Caco-2 (cell line): Measurements from ENCODE around the gene EGFL8. TPM values are rescaled to one million over a fixed set of nuclear protein-coding genes. Genes with fewer than 3 reads are reported as not detected.

Experiments used
- BruUV-seq: library from RNA; stranded (reverse); fragments of 400-500 nt; replicated peaks from 2 replicates; lab custom pipeline; 2021; lab: Mats Ljungman, UMichigan
- CTCF ChIA-PET: fragments of 300-600 bp; sonication (Branson Sonifier 250); formaldehyde crosslinking; loops from one replicate; lab custom pipeline; 2022; ENCODE audit warnings: antibody characterized with exemption; lab: Charles Lee
- POLR2A ChIA-PET: fragments of 300-600 bp; sonication (Branson Sonifier 250); formaldehyde crosslinking; loops from one replicate; lab custom pipeline; 2022; ENCODE audit warnings: antibody characterized with exemption; lab: Charles Lee
- DNase-seq, 2 experiments: peaks; one replicate each; pipeline versions ENCODE4 v3.0.0 to v3.0.0-alpha.2; 2020 to 2022
- H3K27me3 ChIP-seq: replicated peaks from 2 replicates; pipeline ENCODE4 v1.6.0; 2011; ENCODE audit warnings: low read length; ENCODE audit not compliant: control insufficient read depth, insufficient read depth
- H3K36me3 ChIP-seq: 2 replicates; pipeline ENCODE4 v1.5.1; 2011; ENCODE audit warnings: low read length; ENCODE audit not compliant: control insufficient read depth, insufficient read depth
- H3K4me1 ChIP-seq: fragments of 250-450 bp; sonication (Bioruptor Pico); 2 replicates; pipeline ENCODE4 v1.5.1; 2020; ENCODE audit warnings: mild to moderate bottlenecking
- H3K4me3 ChIP-seq: 2 replicates; pipeline ENCODE4 v1.5.1; 2011; ENCODE audit warnings: low read depth, mild to moderate bottlenecking, control low read depth, low read length
- H3K9me3 ChIP-seq: fragments of 250-450 bp; sonication (Bioruptor Pico); 2 replicates; pipeline ENCODE4 v1.5.1; 2020; ENCODE audit warnings: mild to moderate bottlenecking, moderate library complexity
- H3K27ac Mint-ChIP-seq: one replicate; pipeline ENCODE4 v1.8.0; 2022; ENCODE audit warnings: mixed read lengths; ENCODE audit not compliant: unreplicated experiment
- H3K27me3 Mint-ChIP-seq: one replicate; pipeline ENCODE4 v1.8.0; 2022; ENCODE audit warnings: mixed read lengths; ENCODE audit not compliant: insufficient read depth, unreplicated experiment
- H3K36me3 Mint-ChIP-seq: one replicate; pipeline ENCODE4 v1.8.0; 2022; ENCODE audit warnings: mild to moderate bottlenecking, mixed read lengths; ENCODE audit not compliant: insufficient read depth, unreplicated experiment
- H3K4me1 Mint-ChIP-seq: one replicate; pipeline ENCODE4 v1.8.0; 2022; ENCODE audit warnings: low read depth, mixed read lengths; ENCODE audit not compliant: unreplicated experiment
- H3K4me3 Mint-ChIP-seq: one replicate; pipeline ENCODE4 v1.8.0; 2022; ENCODE audit warnings: mild to moderate bottlenecking, moderate library complexity, mixed read lengths; ENCODE audit not compliant: unreplicated experiment
- H3K9me3 Mint-ChIP-seq: one replicate; pipeline ENCODE4 v1.8.0; 2022; ENCODE audit warnings: mixed read lengths; ENCODE audit not compliant: unreplicated experiment
- CTCF ChIP-seq, 2 experiments: fragments of 200-600 bp in 1 of 2; IDR thresholded peaks; 1 replicate in 1 of 2; 2 replicates in 1 of 2; pipeline versions ENCODE4 v1.5.1 to v1.8.0; 2011 to 2022; ENCODE audit warnings: antibody characterized with exemption in 1 of 2, control low read depth in 1 of 2, inconsistent platforms in 1 of 2, low read depth in 1 of 2, low read length in 1 of 2, mild to moderate bottlenecking in 1 of 2, moderate library complexity in 1 of 2; ENCODE audit not compliant: insufficient read depth in 1 of 2, severe bottlenecking in 1 of 2, unreplicated experiment in 1 of 2
- intact Hi-C: fragments of 100-400 bp; cut with micrococcal nuclease; formaldehyde crosslinking; loops from one replicate; pipeline ENCODE4 v1.10.0; 2022; ENCODE audit not compliant: unreplicated experiment
- total RNA-seq: library from RNA; stranded (reverse); gene quantifications from 2 replicates; pipeline ENCODE4 v1.2.3, GENCODE V29; 2022

EGFL8 gene
- total RNA-seq, 1 experiment from 2014 or later = 45.0 TPM

DNA sequence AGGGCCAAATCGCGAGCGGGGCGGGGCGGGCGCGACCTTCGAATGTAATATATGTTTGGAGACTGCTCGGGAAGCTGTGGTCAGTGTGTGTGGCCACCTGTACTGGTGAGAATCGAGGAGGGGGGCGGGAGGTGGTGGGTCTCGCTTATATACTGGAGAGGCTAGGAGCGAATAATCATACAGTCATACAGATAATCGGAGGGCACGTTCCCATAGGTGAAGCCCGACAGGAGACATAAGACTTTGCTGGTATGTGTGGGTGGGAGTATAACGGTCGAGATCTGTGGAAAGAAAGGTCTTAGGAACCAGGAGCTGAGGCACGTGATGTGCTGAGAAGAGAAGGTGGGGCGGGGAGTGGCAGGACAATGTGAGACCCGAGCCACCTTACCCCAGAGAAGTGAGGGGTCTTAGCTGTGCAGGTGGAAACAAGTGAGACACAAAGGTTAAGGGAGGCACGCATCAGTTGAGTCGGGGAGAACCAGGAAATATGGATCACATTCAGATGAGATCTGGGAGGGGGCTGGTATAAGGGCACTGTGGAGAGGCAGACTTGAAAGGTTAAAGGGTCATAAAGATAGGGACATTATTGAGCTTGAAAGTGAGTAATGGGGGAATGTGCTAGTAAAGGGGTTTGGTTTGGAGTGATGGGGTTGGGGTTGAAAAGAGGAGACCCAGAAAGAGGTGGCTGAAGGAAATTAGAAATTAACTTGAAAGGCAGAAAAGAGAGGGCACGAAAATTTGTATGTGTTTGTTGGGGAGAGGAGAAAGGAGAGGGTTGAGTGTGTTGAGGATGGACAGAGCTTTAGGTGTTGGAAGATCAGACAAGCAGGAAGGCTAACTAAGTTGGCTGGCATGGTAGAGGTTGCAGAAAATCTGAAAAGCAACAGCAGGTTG is 14.4 kb downstream of the EGFL8 start:
- H3K27me3 Mint-ChIP-seq = no peaks in the 10 kb centered on the region
- intact Hi-C loops = loop anchor here (1.0 kb wide), 3 partner anchors 12 to 50 kb away; partner anchors contain the start of genes ATF6B, PBX2 and PPT2
- Histone ChIP-seq H3K9me3 (no peaks in the 10 kb centered on the region), H3K4me1 (peaks cover 8% of the 10 kb centered on the region), H3K4me3 (peak overlapping the region; percentile 68), H3K27me3 (no peaks in the 10 kb centered on the region), H3K36me3 (peaks cover 1% of the 10 kb centered on the region)
- peaks cover 49% of the 10 kb centered on the region for H3K36me3 Mint-ChIP-seq
- H3K27ac Mint-ChIP-seq = peak overlapping the region; percentile 94
- peak overlapping the region; percentile 81 for H3K4me3 Mint-ChIP-seq
- no peak for TF ChIP-seq CTCF (IDR thresholded peaks at IDR 0.05; ENCODE audit: insufficient read depth in 1 of 2, low read depth in 1 of 2, low read length in 1 of 2, severe bottlenecking in 1 of 2, unreplicated experiment in 1 of 2)
- ChIA-PET CTCF (interaction anchor here (1.8 kb wide), 1 partner anchor 17 kb away, joined by 8 read pairs; no protein-coding TSS in a partner anchor), POLR2A (interaction anchor here (0.6 kb wide), 2 partner anchors 17 to 440 kb away, joined by 4 to 10 read pairs; no protein-coding TSS in a partner anchor)
- peaks cover 38% of the 10 kb centered on the region for H3K4me1 Mint-ChIP-seq
- DNase-seq = no peak
- BruUV-seq = no TSS peak
- no peaks in the 10 kb centered on the region for H3K9me3 Mint-ChIP-seq

GRCh38 chr6:32179766-32180405 is 15.5 kb downstream of the EGFL8 start:
- Histone ChIP-seq H3K4me1 (peaks cover 14% of the 10 kb centered on the region), H3K27me3 (no peaks in the 10 kb centered on the region), H3K36me3 (peaks cover 1% of the 10 kb centered on the region), H3K4me3 (no peak overlapping the region), H3K9me3 (no peaks in the 10 kb centered on the region)
- POLR2A ChIA-PET = no interaction called here
- DNase-seq = no peak
- BruUV-seq = no TSS peak
- H3K4me1 Mint-ChIP-seq = peaks cover 32% of the 10 kb centered on the region
- intact Hi-C loops = no loop called here
- CTCF ChIA-PET = interaction anchor here (1.8 kb wide), 1 partner anchor 16 kb away, joined by 8 read pairs; no protein-coding TSS in a partner anchor
- H3K36me3 Mint-ChIP-seq = peaks cover 56% of the 10 kb centered on the region
- H3K9me3 Mint-ChIP-seq = no peaks in the 10 kb centered on the region
- no peak for TF ChIP-seq CTCF (IDR thresholded peaks at IDR 0.05; ENCODE audit: insufficient read depth in 1 of 2, low read depth in 1 of 2, low read length in 1 of 2, severe bottlenecking in 1 of 2, unreplicated experiment in 1 of 2)
- no peaks in the 10 kb centered on the region for H3K27me3 Mint-ChIP-seq
- H3K4me3 Mint-ChIP-seq = peak overlapping the region; percentile 8
- peak overlapping the region; percentile 65 for H3K27ac Mint-ChIP-seq

GRCh38 chr6:32181148-32181702 is 16.8 kb downstream of the EGFL8 start:
- no TSS peak for BruUV-seq
- DNase-seq = no peak
- Histone ChIP-seq H3K9me3 (no peaks in the 10 kb centered on the region), H3K4me3 (no peak overlapping the region), H3K36me3 (peaks cover 1% of the 10 kb centered on the region), H3K4me1 (peaks cover 14% of the 10 kb centered on the region), H3K27me3 (no peaks in the 10 kb centered on the region)
- peak overlapping the region; percentile 65 for H3K27ac Mint-ChIP-seq
- peaks cover 36% of the 10 kb centered on the region for H3K4me1 Mint-ChIP-seq
- CTCF ChIA-PET = interaction anchor here (1.2 kb wide), 1 partner anchor 15 kb away, joined by 3 read pairs; no protein-coding TSS in a partner anchor
- no peaks in the 10 kb centered on the region for H3K9me3 Mint-ChIP-seq
- H3K36me3 Mint-ChIP-seq = peaks cover 60% of the 10 kb centered on the region
- POLR2A ChIA-PET = no interaction called here
- TF ChIP-seq CTCF (IDR thresholded peaks at IDR 0.05; ENCODE audit: insufficient read depth in 1 of 2, low read depth in 1 of 2, low read length in 1 of 2, severe bottlenecking in 1 of 2, unreplicated experiment in 1 of 2) = no peak
- intact Hi-C loops = no loop called here
- H3K4me3 Mint-ChIP-seq = no peak overlapping the region
- H3K27me3 Mint-ChIP-seq = no peaks in the 10 kb centered on the region
